NCI-H446 treated with DMSO at 0.1 percent for 48 hours (cell line): ENCODE results near the gene MYZAP.
A peak's percentile ranks its signal among the peaks of the same experiment; 100 is the strongest.

Source experiments
- DNase-seq: peaks from one replicate; lab custom pipeline; 2025; lab: John Stamatoyannopoulos, UW

The MYZAP gene

DNA sequence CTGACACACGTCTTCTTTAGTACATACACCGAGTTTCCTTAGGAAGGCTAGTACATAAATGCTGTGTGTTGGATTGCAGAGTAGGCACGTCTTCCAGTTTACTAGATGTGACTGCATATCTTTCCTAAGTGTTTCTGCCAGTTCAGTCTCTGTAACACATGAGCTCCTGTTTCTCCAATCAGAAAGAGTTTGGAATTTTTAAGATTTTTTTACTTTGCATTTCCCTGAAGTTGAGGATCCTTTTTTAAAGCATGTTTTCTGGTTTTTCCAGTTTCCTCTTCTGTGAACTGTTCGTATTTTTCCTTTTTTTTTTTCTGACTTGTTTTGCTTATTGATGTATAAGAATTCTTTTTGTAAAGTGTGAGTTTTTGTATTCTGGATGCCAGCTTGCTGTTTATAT, 107.3 kb downstream of the MYZAP start:
- DNase-seq: no peak

DNA sequence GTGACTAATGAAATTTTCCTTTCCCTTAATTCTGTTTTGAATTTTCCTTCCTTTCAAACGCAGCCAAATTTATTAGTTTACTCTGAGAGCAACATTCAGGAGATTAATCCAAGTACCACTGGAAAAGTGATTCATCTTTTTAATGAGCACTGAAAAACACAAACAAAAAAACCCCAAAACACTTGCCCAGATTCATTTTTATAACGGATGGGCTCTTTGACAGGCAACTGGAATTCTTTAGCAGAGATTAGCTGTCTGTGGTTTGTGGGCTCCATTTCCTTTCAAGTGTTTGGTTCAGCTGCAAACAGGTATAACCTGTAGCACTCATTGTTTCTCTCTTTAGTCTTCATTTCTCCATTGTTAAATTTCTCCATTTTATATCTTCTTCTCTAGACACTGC, 111.7 kb downstream of the MYZAP start:
- no peak for DNase-seq

DNA sequence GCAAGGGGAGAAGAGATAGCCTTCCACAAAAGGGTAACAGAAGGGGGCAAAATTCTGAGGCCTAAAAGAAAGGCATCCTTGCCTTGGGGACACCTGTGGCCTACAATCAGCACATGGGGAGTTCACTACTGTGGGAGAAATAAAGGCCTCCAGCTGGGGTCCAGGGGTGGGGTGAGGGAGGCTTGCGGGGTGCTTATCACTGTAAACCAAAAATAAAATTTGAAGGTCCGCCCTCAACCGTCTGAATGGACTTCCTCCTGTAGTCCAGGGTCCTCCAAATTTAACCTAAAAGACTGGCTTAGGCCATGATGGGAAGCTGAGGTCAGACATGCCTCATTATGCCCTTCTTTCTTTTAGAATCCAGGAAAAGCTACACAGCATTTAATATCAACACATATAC, 112.7 kb downstream of the MYZAP start:
- DNase-seq: no peak

GRCh38 chr15:57705746-57706404, 114.2 kb downstream of the MYZAP start:
- no peak for DNase-seq

DNA sequence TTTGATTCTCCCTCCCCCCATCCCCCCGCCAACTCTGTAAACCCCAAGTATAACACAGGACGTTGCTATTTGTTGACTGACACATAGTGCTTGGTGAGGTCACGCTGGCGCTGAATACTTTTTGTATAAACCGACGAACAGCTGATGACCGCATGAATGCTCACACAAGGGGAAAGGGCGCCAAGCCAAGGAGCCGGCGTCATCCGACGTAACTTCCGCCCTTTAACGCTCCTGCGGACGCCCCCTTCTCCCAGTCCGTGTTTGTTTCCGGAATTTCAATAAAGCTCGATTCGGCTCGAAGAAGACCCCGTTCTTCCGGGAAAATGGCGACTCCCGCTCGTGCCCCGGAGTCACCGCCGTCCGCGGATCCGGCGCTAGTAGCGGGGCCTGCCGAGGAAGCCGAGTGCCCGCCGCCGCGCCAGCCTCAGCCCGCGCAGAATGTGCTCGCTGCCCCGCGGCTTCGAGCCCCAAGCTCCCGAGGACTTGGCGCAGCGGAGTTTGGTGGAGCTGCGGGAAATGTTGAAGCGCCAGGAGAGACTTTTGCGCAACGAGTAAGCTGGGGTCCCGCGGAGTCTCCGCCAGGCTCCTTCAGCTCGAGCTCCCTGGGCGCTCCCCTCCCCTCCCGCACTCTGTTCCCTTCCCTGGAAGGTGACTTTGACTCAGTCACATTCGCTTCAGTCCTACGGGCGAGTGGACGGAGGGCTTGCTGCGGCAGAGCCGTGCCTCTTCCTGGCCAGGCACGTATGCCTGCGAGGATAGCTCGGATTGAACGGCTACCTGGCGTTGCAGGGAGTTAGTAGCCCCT, 114.9 kb downstream of the MYZAP start, which contains the start of gene POLR2M:
Gene POLR2M, plus strand, starts transcription at position 310 of the 805 bp plus-strand sequence. Its CDS starts 129 bp downstream, at position 439.
- peak; percentile 94 for DNase-seq

DNA sequence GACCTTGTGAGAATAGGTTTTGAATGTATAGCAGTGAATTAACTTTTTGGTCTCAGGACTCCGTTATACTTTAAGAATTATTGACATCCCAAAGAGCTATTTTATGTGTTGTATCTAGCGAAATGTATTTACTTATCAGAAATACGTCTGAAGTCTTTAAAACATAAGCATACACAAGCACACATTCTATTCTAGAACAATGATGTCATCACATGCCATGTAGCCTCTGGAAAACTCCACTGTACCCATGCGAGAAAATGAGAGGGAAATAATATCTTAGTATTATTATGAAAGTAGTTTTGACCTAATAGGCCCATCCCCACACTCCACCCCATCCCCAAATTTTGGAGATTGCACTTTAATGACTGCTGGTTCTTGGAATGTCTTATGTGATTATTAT, 116.3 kb downstream of the MYZAP start:
- DNase-seq: no peak

DNA sequence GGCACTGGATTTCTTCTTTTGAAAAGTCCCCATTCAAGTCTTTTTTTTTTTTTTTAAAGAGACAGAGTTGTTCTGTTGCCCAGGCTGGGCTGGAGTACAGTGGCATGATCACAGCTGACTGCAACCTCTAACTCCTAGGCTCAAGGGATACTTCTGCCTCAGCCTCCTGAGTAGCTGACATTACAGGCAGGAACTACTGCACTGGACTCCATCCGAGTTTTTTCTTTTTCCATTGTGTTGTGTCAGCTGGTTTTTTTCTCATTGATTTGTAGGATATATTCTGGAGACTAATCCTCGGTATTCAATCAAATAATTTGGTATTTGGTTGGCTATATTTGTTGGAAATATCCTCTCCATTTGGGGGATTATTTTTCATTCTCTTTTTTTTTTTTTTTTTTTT, 126.6 kb downstream of the MYZAP start:
- no peak for DNase-seq

DNA sequence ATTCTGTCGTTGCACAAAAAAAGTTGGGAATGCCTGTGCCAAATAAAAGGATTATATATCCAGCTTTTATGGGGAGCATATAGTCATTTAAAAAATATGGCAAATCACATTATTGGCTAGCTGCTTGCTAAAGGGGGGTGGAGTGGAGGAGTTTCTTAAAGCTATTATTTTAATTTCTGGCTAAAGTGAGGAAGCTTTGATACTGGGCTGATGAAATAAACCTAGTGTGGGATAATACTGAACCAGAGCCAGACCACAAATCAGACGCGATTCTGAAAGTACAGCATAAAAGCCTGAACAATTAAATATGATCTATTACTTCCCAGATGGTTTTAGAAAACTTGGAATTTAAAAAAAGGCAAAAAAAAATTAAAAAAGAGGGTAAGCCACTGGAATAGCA, 129.2 kb downstream of the MYZAP start:
- no peak for DNase-seq

DNA sequence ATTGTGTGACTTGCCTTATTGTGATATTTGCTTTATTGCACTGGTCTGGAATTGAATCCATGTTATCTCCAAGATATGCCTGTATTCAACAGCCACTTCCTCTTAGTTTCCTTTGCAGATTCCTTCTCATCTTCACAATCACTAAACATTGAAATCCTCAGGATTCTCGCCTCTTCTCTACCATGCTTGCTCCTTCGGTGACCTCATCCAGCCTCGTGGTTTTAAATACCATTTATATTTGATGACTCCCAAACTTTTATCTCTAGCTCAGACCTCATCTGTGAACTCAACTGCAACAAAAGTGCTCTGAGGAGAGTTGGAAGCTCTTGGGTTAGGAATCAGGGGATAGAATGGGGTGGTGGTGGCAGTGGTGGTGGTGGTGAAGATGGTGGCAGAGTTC, 134.7 kb downstream of the MYZAP start:
- no peak for DNase-seq

GRCh38 chr15:57727031-57727430, 135.3 kb downstream of the MYZAP start:
- DNase-seq: no peak

DNA sequence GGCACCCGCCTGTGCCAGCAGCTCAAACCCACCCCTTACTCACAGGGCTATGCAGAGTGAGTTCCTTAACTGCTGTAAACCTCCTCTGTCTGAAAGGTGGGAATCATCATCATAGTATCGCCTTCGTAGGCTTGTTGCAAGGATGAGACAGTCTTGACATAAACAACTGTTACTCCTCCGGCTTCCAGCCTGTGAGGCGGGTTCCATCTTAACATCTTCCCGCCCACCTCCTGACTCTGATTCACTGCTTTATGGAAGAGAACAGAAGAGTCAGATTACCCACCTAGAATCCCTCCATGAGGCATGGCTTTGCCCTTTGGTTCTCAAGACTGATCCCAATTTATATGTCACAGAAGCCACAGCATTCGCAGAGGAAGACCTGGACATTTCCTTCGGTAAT, 136.7 kb downstream of the MYZAP start:
- no peak for DNase-seq

DNA sequence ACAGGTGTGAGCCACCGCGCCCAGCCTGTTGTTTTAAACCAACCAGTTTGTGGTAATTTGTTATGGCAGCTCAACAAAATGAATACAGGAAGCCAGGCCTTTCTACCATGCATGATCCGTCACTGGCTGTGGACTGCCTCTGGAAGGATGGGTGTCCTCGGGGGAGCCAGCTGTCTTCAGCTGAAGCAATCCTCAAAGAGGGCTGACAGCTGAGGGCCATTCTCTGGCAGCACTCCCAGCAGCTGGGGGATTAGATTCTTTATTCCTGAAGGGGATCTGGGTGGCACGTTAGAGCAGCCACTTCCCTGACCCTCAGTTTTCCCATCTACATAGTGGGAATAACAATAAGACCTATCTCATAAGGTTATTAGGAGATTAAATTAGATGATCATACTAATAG, 139.2 kb downstream of the MYZAP start:
- DNase-seq: no peak

DNA sequence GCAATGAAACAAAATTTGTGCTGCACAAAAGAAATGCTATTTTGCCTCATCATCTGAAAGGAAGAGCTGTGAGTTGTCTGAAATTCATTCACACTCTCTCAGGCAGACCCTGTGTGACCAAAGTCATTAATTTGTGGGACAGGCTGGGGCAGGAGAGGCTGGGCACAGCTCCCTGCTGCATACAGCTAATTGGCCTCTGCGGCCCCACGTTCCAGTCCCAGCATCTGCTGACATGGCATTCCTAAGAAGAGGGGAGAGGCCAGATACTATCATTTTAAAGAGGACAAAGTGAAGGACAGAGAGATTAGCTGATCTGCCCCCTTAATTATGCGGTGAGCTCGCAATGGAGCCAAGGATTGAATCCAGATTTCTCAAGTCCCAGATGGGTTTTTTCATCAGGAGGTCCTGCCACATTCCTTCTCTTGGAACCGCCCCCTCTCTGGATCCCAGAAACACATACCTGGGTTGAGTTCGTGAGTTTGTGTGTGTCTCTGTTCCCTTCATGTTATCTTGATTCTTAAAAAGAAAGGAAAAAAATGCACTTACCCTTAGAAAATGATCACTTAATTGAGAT, 139.9 kb downstream of the MYZAP start:
- DNase-seq: no peak

DNA sequence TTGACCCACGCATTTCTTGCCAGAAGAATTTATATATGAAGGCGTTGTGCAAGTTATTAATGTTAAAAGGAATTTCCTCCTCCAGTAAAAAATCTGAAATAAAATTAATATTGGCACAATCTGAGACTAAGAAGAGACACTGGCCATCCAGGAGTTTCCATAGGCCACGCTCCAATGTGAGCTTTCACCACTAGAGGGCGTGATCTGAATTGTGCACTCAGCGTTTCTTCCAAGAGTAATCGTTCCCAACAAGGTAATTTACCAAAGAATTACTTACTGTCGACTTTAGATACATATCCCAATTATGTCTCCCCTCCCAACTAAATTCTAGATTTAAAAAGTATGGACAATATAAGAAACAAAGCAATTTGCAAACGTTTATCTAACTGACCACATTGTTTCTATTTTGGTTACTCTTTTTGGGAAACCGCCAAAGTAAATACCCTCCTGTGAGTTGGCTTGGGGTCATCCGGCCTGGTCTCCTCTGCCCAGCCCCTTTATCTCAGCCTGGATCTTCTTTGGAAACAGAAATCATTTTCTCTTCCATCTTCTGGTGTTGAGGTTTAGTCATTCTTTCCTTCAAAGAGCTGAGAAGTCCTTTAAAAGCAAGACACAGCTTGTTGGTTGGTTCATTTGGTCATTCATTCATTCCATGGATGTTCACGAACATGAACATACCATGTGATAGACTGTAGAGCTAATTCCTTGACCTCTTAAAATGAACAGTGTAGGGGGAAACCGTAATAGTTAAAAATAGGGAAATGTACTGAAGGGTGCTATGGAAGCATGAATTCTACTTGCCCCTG, 141.0 kb downstream of the MYZAP start:
- DNase-seq: no peak

DNA sequence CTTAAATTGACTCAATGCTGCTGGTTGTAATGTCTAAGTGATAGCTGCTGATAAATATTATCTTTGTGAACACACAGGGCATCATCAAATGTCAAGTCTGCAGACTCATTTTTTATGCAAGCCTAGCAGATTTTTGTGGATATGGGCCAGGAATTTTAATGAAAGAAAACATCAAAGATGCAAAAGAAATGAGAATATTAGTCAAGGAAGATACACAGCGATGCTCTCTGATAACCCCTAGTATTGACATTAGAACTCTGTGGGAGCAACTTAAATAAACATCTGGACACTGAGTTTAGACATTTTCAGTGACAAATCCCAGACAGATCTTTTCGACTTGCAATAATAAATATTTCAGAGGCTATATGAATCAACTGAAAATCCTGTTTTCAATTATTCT, 143.2 kb downstream of the MYZAP start:
- DNase-seq: no peak
